Ovary (tissue), 3 donors: Measurements from ENCODE around the gene BACH2.

Source experiments
- EP300 ChIP-seq: sonication (generic); formaldehyde crosslinking; IDR thresholded peaks from one replicate; pipeline ENCODE4 v1.6.1; 2017; ENCODE audit warnings: antibody characterized with exemption
- POLR2A ChIP-seq: fragments of 450-650 bp; IDR thresholded peaks from one replicate; pipeline ENCODE4 v1.6.1; 2017; ENCODE audit warnings: antibody characterized with exemption, mild to moderate bottlenecking, moderate library complexity
- TF ChIP-seq, protein P1 (sequence below), 3 donors: fragments of 450-650 bp in 2 of 3; fragments of 200-600 bp in 1 of 3; IDR thresholded peaks; one replicate each; pipeline versions ENCODE4 v1.5.1 to v1.8.0; 2016 to 2022; ENCODE audit warnings: antibody characterized with exemption in 3 of 3, mild to moderate bottlenecking in 1 of 3
- donor health status: DM: no; HTN: no; CAD: no.

DNA sequence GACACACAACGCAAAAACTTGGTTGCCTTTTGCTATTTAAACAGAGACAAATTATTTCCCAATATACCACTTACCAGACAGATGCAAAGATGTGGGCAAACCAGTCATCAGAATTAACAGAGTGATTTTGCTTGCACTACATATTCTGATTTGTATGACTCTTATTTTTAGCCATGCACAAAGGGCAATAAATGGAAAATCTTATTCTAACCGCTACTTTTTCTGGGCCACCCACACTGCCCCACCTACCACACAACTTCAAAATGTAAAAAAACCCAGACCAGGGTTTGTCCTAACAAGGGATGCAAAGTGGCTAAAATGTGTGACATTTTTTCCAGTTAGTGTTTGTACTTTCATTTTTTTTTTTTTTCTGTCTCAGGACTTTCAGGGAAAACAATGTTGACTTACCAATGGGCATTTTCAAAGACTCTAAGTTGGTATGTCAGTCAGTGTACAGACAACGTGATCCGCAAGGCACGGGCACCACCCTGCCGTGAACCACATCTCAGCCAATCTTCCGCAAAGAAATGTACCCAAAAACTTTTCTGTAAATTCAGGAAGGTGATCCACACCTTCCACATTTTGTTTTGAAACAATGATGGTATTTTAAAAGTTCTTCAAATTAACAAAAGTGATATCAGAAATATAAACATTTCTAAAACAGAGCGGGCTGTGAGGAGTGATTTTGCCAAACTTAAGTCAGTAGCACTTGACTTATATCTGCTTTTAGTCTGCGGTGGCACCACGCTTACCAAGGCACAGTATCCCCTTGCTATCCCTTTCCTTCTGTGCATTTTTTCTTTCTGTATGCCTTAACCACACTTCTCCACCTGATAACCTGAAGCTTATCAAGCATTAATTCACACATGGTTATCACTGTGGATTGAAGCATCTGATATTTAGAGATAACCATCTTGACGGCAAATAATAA is 216.8 kb downstream of the BACH2 start:
- no peak for TF ChIP-seq POLR2A
- TF ChIP-seq, protein P1, sequence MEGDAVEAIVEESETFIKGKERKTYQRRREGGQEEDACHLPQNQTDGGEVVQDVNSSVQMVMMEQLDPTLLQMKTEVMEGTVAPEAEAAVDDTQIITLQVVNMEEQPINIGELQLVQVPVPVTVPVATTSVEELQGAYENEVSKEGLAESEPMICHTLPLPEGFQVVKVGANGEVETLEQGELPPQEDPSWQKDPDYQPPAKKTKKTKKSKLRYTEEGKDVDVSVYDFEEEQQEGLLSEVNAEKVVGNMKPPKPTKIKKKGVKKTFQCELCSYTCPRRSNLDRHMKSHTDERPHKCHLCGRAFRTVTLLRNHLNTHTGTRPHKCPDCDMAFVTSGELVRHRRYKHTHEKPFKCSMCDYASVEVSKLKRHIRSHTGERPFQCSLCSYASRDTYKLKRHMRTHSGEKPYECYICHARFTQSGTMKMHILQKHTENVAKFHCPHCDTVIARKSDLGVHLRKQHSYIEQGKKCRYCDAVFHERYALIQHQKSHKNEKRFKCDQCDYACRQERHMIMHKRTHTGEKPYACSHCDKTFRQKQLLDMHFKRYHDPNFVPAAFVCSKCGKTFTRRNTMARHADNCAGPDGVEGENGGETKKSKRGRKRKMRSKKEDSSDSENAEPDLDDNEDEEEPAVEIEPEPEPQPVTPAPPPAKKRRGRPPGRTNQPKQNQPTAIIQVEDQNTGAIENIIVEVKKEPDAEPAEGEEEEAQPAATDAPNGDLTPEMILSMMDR (IDR thresholded peaks at IDR 0.05) = no peak
- TF ChIP-seq EP300 = no peak
